ENCODE results near the gene SKAP1.
"Not testable (repeated sequence)": the region's sequence is repeated elsewhere in the genome, so short reads cannot be mapped to it uniquely, and the experiment has no call there.

Gene SKAP1

GRCh38 chr17:48211011-48211410 is 219.0 kb downstream of the SKAP1 start:
- DNase-seq (ENCODE audit: low read depth in 2 of 2): no peak

GRCh38 chr17:48209973-48210372 is 220.0 kb downstream of the SKAP1 start:
- DNase-seq (ENCODE audit: low read depth in 2 of 2): no peak

GRCh38 chr17:48207776-48208544 is 222.1 kb downstream of the SKAP1 start:
- DNase-seq (ENCODE audit: low read depth in 2 of 2): no peak

- not testable (repeated sequence) for DNase-seq (ENCODE audit: low read depth in 2 of 2)
Measured at GRCh38 chr17:48207036-48207435, 223.0 kb downstream of the SKAP1 start.

GRCh38 chr17:48202959-48203358 is 227.1 kb downstream of the SKAP1 start:
- no peak for DNase-seq (ENCODE audit: low read depth in 2 of 2)

GRCh38 chr17:48198950-48199541 is 231.0 kb downstream of the SKAP1 start:
- no peak for DNase-seq (ENCODE audit: low read depth in 2 of 2)

GRCh38 chr17:48195910-48196309 is 234.1 kb downstream of the SKAP1 start:
- DNase-seq (ENCODE audit: low read depth in 2 of 2): no peak

GRCh38 chr17:48194097-48194550 is 235.9 kb downstream of the SKAP1 start:
- no peak for DNase-seq (ENCODE audit: low read depth in 2 of 2)

- no peak for DNase-seq (ENCODE audit: low read depth in 2 of 2)
Measured at GRCh38 chr17:48192321-48192731, 237.7 kb downstream of the SKAP1 start.

- DNase-seq (ENCODE audit: low read depth in 2 of 2): no peak
Measured at GRCh38 chr17:48191362-48191761, 238.7 kb downstream of the SKAP1 start.

- DNase-seq (ENCODE audit: low read depth in 2 of 2): no peak
Measured at GRCh38 chr17:48190871-48191270, 239.1 kb downstream of the SKAP1 start.

- DNase-seq (ENCODE audit: low read depth in 2 of 2): no peak
Measured at GRCh38 chr17:48187872-48188608, 242.0 kb downstream of the SKAP1 start.

GRCh38 chr17:48186317-48186716 is 243.7 kb downstream of the SKAP1 start:
- DNase-seq (ENCODE audit: low read depth in 2 of 2): not testable (repeated sequence)

- DNase-seq (ENCODE audit: low read depth in 2 of 2): no peak
Measured at GRCh38 chr17:48184721-48185120, 245.3 kb downstream of the SKAP1 start.

- DNase-seq (ENCODE audit: low read depth in 2 of 2): no peak
Measured at GRCh38 chr17:48181653-48182052, 248.4 kb downstream of the SKAP1 start.

GRCh38 chr17:48180842-48181629 is 249.0 kb downstream of the SKAP1 start:
- DNase-seq (ENCODE audit: low read depth in 2 of 2): no peak

- DNase-seq (ENCODE audit: low read depth in 2 of 2): no peak
Measured at GRCh38 chr17:48179071-48179945, 250.7 kb downstream of the SKAP1 start.

GRCh38 chr17:48178317-48178716 is 251.7 kb downstream of the SKAP1 start:
- no peak for DNase-seq (ENCODE audit: low read depth in 2 of 2)

GRCh38 chr17:48177816-48178215 is 252.2 kb downstream of the SKAP1 start:
- no peak for DNase-seq (ENCODE audit: low read depth in 2 of 2)

- no peak for DNase-seq (ENCODE audit: low read depth in 2 of 2)
Measured at GRCh38 chr17:48176471-48176855, 253.6 kb downstream of the SKAP1 start.

Data from stimulated activated CD4-positive, alpha-beta T cell treated with anti-CD3 and anti-CD28 coated beads, Interleukin-15, amount 100 ng/mL, for 48 hours (primary cell).